B cell (primary cell): ENCODE measurements around the gene PPP6R3. TPM values are rescaled to one million over a fixed set of nuclear protein-coding genes. Genes with fewer than 3 reads are reported as not detected.
"Not testable (repeated sequence)": the region's sequence is repeated elsewhere in the genome, so short reads cannot be mapped to it uniquely, and the experiment has no call there.

Experiments
- ATAC-seq: fragments of 200-7000 bp; cut with Tn5 transposase; one replicate; pipeline ENCODE4 v1.10.0; 2021; ENCODE audit warnings: low read depth, mild to moderate bottlenecking, moderate number of reproducible peaks, moderate library complexity
- CTCF ChIA-PET: fragments of 350-600 bp; sonication (Branson Sonifier 250); formaldehyde crosslinking; loops from one replicate; lab custom pipeline; 2021; ENCODE audit warnings: antibody characterized with exemption, inconsistent platforms; lab: Charles Lee
- POLR2A ChIA-PET: fragments of 350-600 bp; sonication (Branson Sonifier 250); formaldehyde crosslinking; loops from one replicate; lab custom pipeline; 2021; ENCODE audit warnings: antibody characterized with exemption; lab: Charles Lee
- DNase-seq: peaks from one replicate; pipeline ENCODE4 v3.0.0; 2013
- H2AFZ ChIP-seq: 2 replicates; pipeline ENCODE4 v1.6.1; 2012; ENCODE audit warnings: mild to moderate bottlenecking, low read depth, low read length; ENCODE audit not compliant: insufficient read depth, poor library complexity, severe bottlenecking
- H3K27ac ChIP-seq, 2 donors: 1 replicate in 1 of 2; 2 replicates in 1 of 2; pipeline ENCODE4 v1.5.1; 2012 to 2013; ENCODE audit warnings: low read length in 2 of 2, mild to moderate bottlenecking in 2 of 2, moderate library complexity in 1 of 2
- H3K27me3 ChIP-seq, 4 experiments: fragments of 200-600 bp in 1 of 4; sonication (generic) in 1 of 4; replicated peaks in 1 of 4; 1 replicate in 2 of 4; 2 replicates in 2 of 4; pipeline versions ENCODE4 v1.6.1 to v1.7.0; 2013 to 2016; ENCODE audit warnings: low read length in 3 of 4, mild to moderate bottlenecking in 2 of 4, mixed read lengths in 1 of 4, moderate library complexity in 1 of 4; ENCODE audit not compliant: insufficient read depth in 4 of 4, control insufficient read depth in 3 of 4; ENCODE audit errors: control extremely low read depth in 1 of 4
- H3K36me3 ChIP-seq, 2 experiments: replicated peaks in 1 of 2; 1 replicate in 1 of 2; 2 replicates in 1 of 2; pipeline versions ENCODE4 v1.6.1 to v1.7.1; 2013; ENCODE audit warnings: low read length in 1 of 2; ENCODE audit not compliant: insufficient read depth in 2 of 2, control insufficient read depth in 1 of 2; ENCODE audit errors: control extremely low read depth in 1 of 2, extremely low read depth in 1 of 2
- H3K4me1 ChIP-seq, 2 donors: fragments of 200-600 bp in 1 of 2; sonication (generic) in 1 of 2; 1 replicate in 1 of 2; 2 replicates in 1 of 2; pipeline versions ENCODE4 v1.5.1 to v1.6.1; 2013 to 2017; ENCODE audit warnings: low read length in 2 of 2; ENCODE audit not compliant: control insufficient read depth in 2 of 2, insufficient read depth in 2 of 2
- H3K4me2 ChIP-seq: replicated peaks from 2 replicates; pipeline ENCODE3; 2012; ENCODE audit warnings: mild to moderate bottlenecking, low read depth, low read length; ENCODE audit not compliant: poor library complexity, severe bottlenecking
- H3K4me3 ChIP-seq, 5 experiments: fragments of 200-600 bp in 1 of 5; sonication (generic) in 1 of 5; 1 replicate in 3 of 5; 2 replicates in 2 of 5; pipeline versions ENCODE4 v1.5.1 to v1.7.0; 2011 to 2016; ENCODE audit warnings: low read length in 4 of 5, mild to moderate bottlenecking in 4 of 5, low read depth in 2 of 5, control low read depth in 1 of 5, moderate library complexity in 1 of 5; ENCODE audit not compliant: insufficient read depth in 1 of 5; ENCODE audit errors: control extremely low read depth in 1 of 5, extremely low read depth in 1 of 5
- H3K79me2 ChIP-seq: fragments of 200-600 bp; sonication (generic); one replicate; pipeline ENCODE4 v1.6.0; 2016; ENCODE audit warnings: low read length; ENCODE audit not compliant: control insufficient read depth, insufficient read depth
- H3K9ac ChIP-seq: fragments of 200-600 bp; sonication (generic); 2 replicates; pipeline ENCODE4 v1.6.1; 2017; ENCODE audit warnings: mild to moderate bottlenecking, low read length, moderate library complexity
- H3K9me3 ChIP-seq, 3 donors: one replicate each; pipeline versions ENCODE4 v1.6.1 to v1.7.1; 2013; ENCODE audit warnings: low read length in 2 of 3; ENCODE audit not compliant: control insufficient read depth in 2 of 3, insufficient read depth in 1 of 3; ENCODE audit errors: control extremely low read depth in 1 of 3
- H4K20me1 ChIP-seq: 2 replicates; pipeline ENCODE4 v1.6.0; 2012; ENCODE audit warnings: mild to moderate bottlenecking, low read length; ENCODE audit not compliant: insufficient read depth, control insufficient read depth, poor library complexity, severe bottlenecking
- H3K27ac Mint-ChIP-seq: one replicate; pipeline ENCODE4 v1.8.0; 2021; ENCODE audit warnings: mixed read lengths
- H3K27me3 Mint-ChIP-seq: one replicate; pipeline ENCODE4 v1.8.0; 2021; ENCODE audit warnings: mixed read lengths
- H3K4me1 Mint-ChIP-seq: one replicate; pipeline ENCODE4 v1.8.0; 2021; ENCODE audit warnings: mixed read lengths
- H3K4me3 Mint-ChIP-seq: one replicate; pipeline ENCODE4 v1.8.0; 2021; ENCODE audit warnings: mixed read lengths
- H3K9me3 Mint-ChIP-seq: one replicate; pipeline ENCODE4 v1.8.0; 2022; ENCODE audit warnings: mixed read lengths; ENCODE audit not compliant: insufficient read depth
- WGBS: methylation state at CpG from one replicate; pipeline ENCODE4 v1.1.5; 2013; ENCODE audit warnings: missing lambda C conversion rate; ENCODE audit not compliant: insufficient coverage; 5-methylcytosine and 5-hydroxymethylcytosine counted together
- intact Hi-C: fragments of 100-400 bp; cut with micrococcal nuclease; formaldehyde crosslinking; loops from one replicate; pipeline ENCODE4 v1.10.0; 2022
- polyA plus RNA-seq: library from polyadenylated mRNA; depleted of rRNA; stranded (reverse); fragments of >200 nt; gene quantifications from 2 replicates; pipeline ENCODE4 v1.2.3, GENCODE V29; 2012
- total RNA-seq, 2 donors: library from RNA; stranded (reverse); fragments of 120-200 nt in 1 of 2; gene quantifications; 1 replicate in 1 of 2; 2 replicates in 1 of 2; pipeline versions ENCODE4 v1.2.3 to v1.2.4, GENCODE V29; 2013 to 2022

PPP6R3 gene
- total and polyA plus RNA-seq, 2 donors (not counting 1 experiment from before 2014, with no cell fraction given): 48.5 to 159 TPM

- H3K4me3 ChIP-seq, H2AFZ ChIP-seq, H3K4me3 Mint-ChIP-seq, H3K79me2 ChIP-seq, H3K27me3 Mint-ChIP-seq, H3K27me3 ChIP-seq, H3K4me1 Mint-ChIP-seq, H3K9me3 Mint-ChIP-seq, H3K4me1 ChIP-seq, H3K9me3 ChIP-seq, ATAC-seq, POLR2A ChIA-PET, intact Hi-C loops, H3K9ac ChIP-seq, H3K27ac ChIP-seq, H3K4me2 ChIP-seq, CTCF ChIA-PET, H3K27ac Mint-ChIP-seq, H4K20me1 ChIP-seq, H3K36me3 ChIP-seq, DNase-seq: not testable (repeated sequence)
- 100% methylated on average over 2 of the region's 4 CpGs for WGBS
These were observed 164.5 kb downstream of the PPP6R3 start for GRCh38 chr11:68625069-68625468.

DNA sequence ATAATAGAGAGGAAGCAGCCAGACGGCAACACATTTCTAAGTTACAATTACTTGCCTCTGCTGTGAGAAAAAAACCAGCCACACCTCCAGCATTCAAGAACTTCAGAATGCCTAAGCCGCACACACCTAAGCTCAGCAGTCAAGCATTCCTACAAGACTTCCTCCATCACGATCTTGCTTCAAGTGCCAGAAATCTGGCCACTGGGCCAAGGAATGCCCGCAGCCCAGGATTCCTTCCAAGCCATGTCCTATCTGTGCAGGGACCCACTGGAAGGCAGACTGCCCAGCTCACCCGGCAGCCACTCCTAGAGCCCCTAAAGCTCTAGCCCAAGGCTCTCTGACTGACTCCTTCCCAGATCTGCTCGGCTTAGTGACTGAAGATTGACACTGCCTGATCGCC lies 165.7 kb downstream of the PPP6R3 start:
- H3K9ac ChIP-seq, POLR2A ChIA-PET, H2AFZ ChIP-seq, H3K9me3 Mint-ChIP-seq, H3K79me2 ChIP-seq, H3K4me2 ChIP-seq, H3K27ac ChIP-seq, CTCF ChIA-PET, H4K20me1 ChIP-seq, intact Hi-C loops, ATAC-seq, H3K4me3 Mint-ChIP-seq, H3K4me1 ChIP-seq, H3K27me3 ChIP-seq, H3K27ac Mint-ChIP-seq, H3K36me3 ChIP-seq, H3K9me3 ChIP-seq, DNase-seq, H3K4me1 Mint-ChIP-seq, H3K27me3 Mint-ChIP-seq, H3K4me3 ChIP-seq: not testable (repeated sequence)
- WGBS: 94% methylated on average over 7 of the region's 7 CpGs

GRCh38 chr11:68628837-68629236 lies 168.3 kb downstream of the PPP6R3 start:
- 100% methylated on average over 1 of the region's 5 CpGs for WGBS
- H3K27ac ChIP-seq, H2AFZ ChIP-seq, POLR2A ChIA-PET, H3K79me2 ChIP-seq, DNase-seq, H3K27me3 ChIP-seq, H3K27me3 Mint-ChIP-seq, H4K20me1 ChIP-seq, H3K27ac Mint-ChIP-seq, H3K4me3 ChIP-seq, H3K4me1 Mint-ChIP-seq, CTCF ChIA-PET, H3K9me3 Mint-ChIP-seq, H3K9ac ChIP-seq, H3K4me2 ChIP-seq, H3K36me3 ChIP-seq, H3K9me3 ChIP-seq, H3K4me1 ChIP-seq, H3K4me3 Mint-ChIP-seq, intact Hi-C loops, ATAC-seq: not testable (repeated sequence)

GRCh38 chr11:68632375-68632774 lies 171.8 kb downstream of the PPP6R3 start:
- H3K4me2 ChIP-seq, H3K27me3 ChIP-seq, ATAC-seq, H3K27ac ChIP-seq, intact Hi-C loops, H3K4me3 ChIP-seq, H2AFZ ChIP-seq, H3K9me3 ChIP-seq, H3K36me3 ChIP-seq, H3K27ac Mint-ChIP-seq, H3K4me3 Mint-ChIP-seq, H4K20me1 ChIP-seq, DNase-seq, POLR2A ChIA-PET, H3K4me1 ChIP-seq, H3K9me3 Mint-ChIP-seq, H3K79me2 ChIP-seq, H3K4me1 Mint-ChIP-seq, H3K9ac ChIP-seq: not testable (repeated sequence)
- H3K27me3 Mint-ChIP-seq: peaks cover 29% of the 10 kb centered on the region
- WGBS: 92% methylated on average over 6 of the region's 8 CpGs
- CTCF ChIA-PET: interaction anchor here (1.2 kb wide), 1 partner anchor 212 kb away, joined by 4 read pairs; no protein-coding TSS in a partner anchor
